Left renal pelvis (tissue), 4 donors: Measurements from ENCODE around the gene HS6ST3. TPM values are rescaled to one million over a fixed set of nuclear protein-coding genes. Genes with fewer than 3 reads are reported as not detected.

Experiments used
- DNase-seq, 4 donors: peaks; one replicate each; pipeline ENCODE4 v3.0.0-alpha.2; 2013; ENCODE audit warnings: low read depth in 4 of 4, low spot score in 3 of 4
- polyA plus RNA-seq, 4 donors: library from polyadenylated mRNA; unstranded; fragments of 120-200 nt; gene quantifications; one replicate each; pipeline ENCODE4 v1.2.1, GENCODE V29; 2013; ENCODE audit not compliant: insufficient read length in 4 of 4

Gene HS6ST3
- polyA plus RNA-seq, 4 donors, result 2.6 to 5.4 (median 4.3) TPM

DNA sequence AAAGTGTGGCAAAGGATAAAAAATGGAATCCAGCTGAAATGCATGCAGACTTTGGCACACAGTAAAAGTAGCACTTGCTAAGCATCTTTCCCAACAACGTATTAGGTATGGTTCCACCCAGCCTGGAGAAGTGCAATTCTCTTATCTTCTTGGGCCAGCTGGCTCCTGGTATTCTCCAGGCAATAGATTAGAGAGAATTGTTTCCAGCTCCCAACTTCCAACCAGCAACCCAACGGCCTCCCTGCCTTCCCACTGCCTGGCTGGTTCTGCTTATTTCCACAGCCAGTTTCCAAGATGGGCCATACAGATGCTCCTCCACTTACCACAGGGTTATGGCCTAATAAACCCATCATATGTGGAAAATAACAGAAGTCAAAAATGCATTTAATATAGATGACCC lies 771.0 kb downstream of the HS6ST3 start:
- no peak for DNase-seq

DNA sequence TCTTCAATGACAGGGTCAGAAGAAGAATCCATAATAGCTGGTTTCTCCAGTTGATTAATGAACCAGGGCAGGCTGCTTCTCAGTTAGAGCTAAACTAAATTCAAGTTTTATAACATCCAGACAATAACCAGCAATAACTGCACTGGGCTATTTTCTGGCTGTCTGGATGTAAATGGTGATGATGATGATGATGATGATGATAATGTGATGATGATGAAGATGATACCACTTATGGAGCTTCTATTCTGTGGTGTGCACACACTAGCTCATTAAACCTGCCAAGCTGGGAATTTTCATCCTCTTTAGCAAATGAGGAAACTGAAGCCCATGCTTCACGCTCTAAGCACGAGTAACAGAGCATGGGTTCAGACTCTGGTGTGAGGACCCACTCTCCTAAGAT lies 772.2 kb downstream of the HS6ST3 start:
- DNase-seq, result no peak

DNA sequence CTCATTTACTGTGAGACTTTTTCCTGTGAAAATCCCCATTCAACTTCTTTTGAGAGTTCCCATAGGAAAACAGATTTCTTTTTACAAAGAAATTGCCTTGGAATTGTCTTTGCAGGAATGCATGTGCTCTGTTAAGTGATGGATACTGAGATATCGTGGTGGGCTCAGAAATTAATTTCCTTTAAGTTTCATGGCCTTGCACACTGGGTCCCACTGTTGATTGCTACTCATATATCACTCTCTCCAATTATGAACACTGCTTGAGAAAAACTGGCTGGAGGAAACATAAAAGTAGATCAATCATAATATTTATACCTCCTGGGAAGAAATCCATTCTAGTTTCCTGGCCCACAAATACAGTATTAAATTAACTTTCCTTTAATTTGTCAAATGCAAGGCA lies 773.1 kb downstream of the HS6ST3 start:
- no peak for DNase-seq

DNA sequence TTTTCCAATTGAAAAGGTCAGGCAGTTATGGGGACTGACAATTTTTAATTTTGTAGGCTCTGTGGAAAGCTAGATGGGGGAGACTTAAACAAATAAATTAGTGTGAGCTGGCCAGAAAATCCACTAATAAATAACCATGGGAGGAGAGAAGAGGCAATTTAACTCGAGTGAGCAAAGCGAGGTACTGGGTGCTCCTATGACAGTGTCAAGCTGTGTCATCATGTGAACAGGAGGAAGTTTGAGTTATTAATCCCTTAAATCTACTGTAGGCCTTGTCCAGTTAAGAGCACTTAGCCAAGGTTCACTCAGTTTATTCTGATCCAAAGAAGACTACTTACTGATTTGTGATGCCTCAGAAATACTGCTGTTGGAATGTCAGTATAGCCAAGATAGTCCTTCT lies 781.6 kb downstream of the HS6ST3 start:
- no peak for DNase-seq

DNA sequence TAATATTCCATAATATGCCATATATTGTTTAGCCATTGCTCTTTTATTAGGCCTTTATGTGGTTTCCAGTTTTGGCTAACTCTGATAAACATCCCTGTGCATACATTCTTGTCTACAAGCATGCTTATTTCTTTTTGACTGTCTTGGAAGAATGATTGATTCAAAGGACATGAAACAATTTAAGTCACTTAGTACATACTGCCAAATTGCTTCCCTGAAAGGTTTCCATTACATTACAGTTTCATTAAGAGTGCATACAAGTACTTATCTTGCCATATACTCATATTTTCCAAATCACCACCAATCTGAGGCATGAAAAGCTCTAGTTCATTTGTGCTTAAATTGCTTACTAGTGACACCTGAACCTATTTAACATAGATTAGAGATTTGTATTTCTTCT lies 790.5 kb downstream of the HS6ST3 start:
- DNase-seq, result no peak

Other genes starting within 250 kb of the HS6ST3 start
- gene UGGT2, start 36.7 kb upstream of the HS6ST3 start, polyA plus RNA-seq, result 10 to 100 TPM; 39.2 to 47.3 (median 42.6) TPM